ELF-1 (cell line): ENCODE results near the gene ANKRD20A1.
"Not testable (repeated sequence)": the region's sequence is repeated elsewhere in the genome, so short reads cannot be mapped to it uniquely, and the experiment has no call there.

Experiments
- DNase-seq: peaks from one replicate; pipeline ENCODE4 v3.0.0-alpha.2; 2016; ENCODE audit warnings: low read depth, low spot score

Gene ANKRD20A1

DNA sequence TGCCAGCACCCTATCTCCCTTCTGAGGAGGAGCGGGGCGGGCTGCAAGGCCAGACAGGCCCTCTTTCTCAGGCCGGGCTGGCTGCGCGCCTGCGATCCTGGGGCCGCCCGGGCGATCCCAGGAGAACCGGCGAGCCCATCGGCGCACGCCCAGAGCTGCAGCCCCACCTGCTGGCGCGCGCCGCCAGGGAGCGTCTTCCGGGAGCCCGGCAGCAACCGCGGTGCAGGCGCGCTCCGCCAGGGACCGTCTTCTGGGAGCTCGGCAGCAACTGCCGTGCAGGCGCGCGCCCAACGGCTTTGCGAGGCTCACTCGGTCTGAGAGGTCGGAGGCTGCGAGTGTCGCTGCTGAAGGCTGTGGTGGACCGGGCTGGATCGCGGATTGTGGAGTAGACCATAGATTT, at the start of gene ANKRD20A1:
ANKRD20A1 (plus strand) TSS at position 61 of the 400 bp plus-strand sequence. CDS start 496 bp downstream, outside the sequence.
- not testable (repeated sequence) for DNase-seq

DNA sequence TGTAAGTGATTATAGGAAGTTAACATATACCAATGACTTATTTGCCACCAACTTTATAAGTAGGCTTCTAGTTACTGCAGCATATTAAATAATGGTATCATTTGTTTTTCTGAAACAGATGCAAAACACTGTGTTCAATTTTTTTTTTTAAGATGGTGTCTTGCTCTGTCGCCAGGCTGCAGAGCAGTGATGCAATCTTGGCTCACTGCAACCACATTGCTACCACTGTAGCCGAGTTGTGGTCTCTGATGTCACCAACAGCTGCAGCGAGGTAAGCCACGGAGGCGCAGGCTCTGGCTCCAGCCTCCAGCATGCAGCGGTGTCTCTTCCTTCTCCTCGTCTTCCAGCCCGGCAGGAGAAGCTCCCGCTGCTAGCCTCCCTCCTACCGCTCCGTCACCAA, 26.6 kb upstream of the ANKRD20A1 start:
- not testable (repeated sequence) for DNase-seq
